ENCODE measurements around the gene POU2AF2.
"Not testable (repeated sequence)": the region's sequence is repeated elsewhere in the genome, so short reads cannot be mapped to it uniquely, and the experiment has no call there.

Gene POU2AF2

GRCh38 chr11:111303461-111303860, 57.9 kb downstream of the POU2AF2 start:
- no peak for DNase-seq (ENCODE audit: low read depth)

GRCh38 chr11:111305162-111305802, 59.8 kb downstream of the POU2AF2 start:
- DNase-seq (ENCODE audit: low read depth) = no peak

GRCh38 chr11:111305876-111306275, 60.4 kb downstream of the POU2AF2 start:
- DNase-seq (ENCODE audit: low read depth) = no peak

GRCh38 chr11:111306321-111306720, 60.8 kb downstream of the POU2AF2 start:
- no peak for DNase-seq (ENCODE audit: low read depth)

- DNase-seq (ENCODE audit: low read depth) = no peak
These were observed 62.1 kb downstream of the POU2AF2 start for GRCh38 chr11:111307472-111308108.

GRCh38 chr11:111308140-111308539, 62.6 kb downstream of the POU2AF2 start:
- no peak for DNase-seq (ENCODE audit: low read depth)

- DNase-seq (ENCODE audit: low read depth) = no peak
These were observed 63.8 kb downstream of the POU2AF2 start for GRCh38 chr11:111309215-111309915.

GRCh38 chr11:111310088-111310487, 64.6 kb downstream of the POU2AF2 start:
- DNase-seq (ENCODE audit: low read depth) = no peak

- DNase-seq (ENCODE audit: low read depth) = no peak
These were observed 65.2 kb downstream of the POU2AF2 start for GRCh38 chr11:111310723-111311122.

GRCh38 chr11:111312076-111312475, 66.6 kb downstream of the POU2AF2 start:
- DNase-seq (ENCODE audit: low read depth) = no peak

- DNase-seq (ENCODE audit: low read depth) = no peak
These were observed 73.8 kb downstream of the POU2AF2 start for GRCh38 chr11:111319296-111319695.

GRCh38 chr11:111320199-111320598, 74.7 kb downstream of the POU2AF2 start:
- not testable (repeated sequence) for DNase-seq (ENCODE audit: low read depth)

- DNase-seq (ENCODE audit: low read depth) = no peak
These were observed 75.4 kb downstream of the POU2AF2 start for GRCh38 chr11:111320728-111321568.

GRCh38 chr11:111322534-111322933, 77.0 kb downstream of the POU2AF2 start:
- no peak for DNase-seq (ENCODE audit: low read depth)

GRCh38 chr11:111324277-111324720, 78.8 kb downstream of the POU2AF2 start:
- no peak for DNase-seq (ENCODE audit: low read depth)

GRCh38 chr11:111325259-111325658, 79.7 kb downstream of the POU2AF2 start:
- no peak for DNase-seq (ENCODE audit: low read depth)

- DNase-seq (ENCODE audit: low read depth) = no peak
These were observed 81.3 kb downstream of the POU2AF2 start for GRCh38 chr11:111326824-111327223.

GRCh38 chr11:111327908-111328624, 82.5 kb downstream of the POU2AF2 start:
- no peak for DNase-seq (ENCODE audit: low read depth)

GRCh38 chr11:111329306-111330204, 84.0 kb downstream of the POU2AF2 start:
- no peak for DNase-seq (ENCODE audit: low read depth)

GRCh38 chr11:111330234-111330893, 84.8 kb downstream of the POU2AF2 start:
- DNase-seq (ENCODE audit: low read depth) = no peak

Measured in stimulated activated CD8-positive, alpha-beta memory T cell treated with anti-CD3 and anti-CD28 coated beads, Interleukin-12 subunit alpha, Interleukin-12 subunit beta, amount 100 ng/mL, for 1 hour (primary cell).